GM23338 (cell line): ENCODE results near the gene ACOX3. TPM values are rescaled to one million over a fixed set of nuclear protein-coding genes. Genes with fewer than 3 reads are reported as not detected.

Source experiments
- ATAC-seq: fragments of 200-7000 bp; cut with Tn5 transposase; 3 replicates; pipeline ENCODE4 v1.9.1; 2020
- DNase-seq: peaks from one replicate; pipeline ENCODE4 v3.0.0-alpha.2; 2015; ENCODE audit warnings: low spot score
- H2AFZ ChIP-seq: fragments of 200-600 bp; sonication (generic); 2 replicates; pipeline ENCODE4 v1.8.0; 2016; ENCODE audit warnings: antibody characterized with exemption, mild to moderate bottlenecking, moderate library complexity
- H3F3A ChIP-seq: fragments of 200-600 bp; sonication (generic); replicated peaks from 2 replicates; pipeline ENCODE4 v1.8.0; 2017; ENCODE audit warnings: antibody characterized with exemption, mixed run types, low read depth
- H3K27ac ChIP-seq: fragments of 200-600 bp; sonication (generic); 2 replicates; pipeline ENCODE4 v1.6.1; 2016; ENCODE audit warnings: low read depth
- H3K27me3 ChIP-seq: fragments of 200-600 bp; sonication (generic); 2 replicates; pipeline ENCODE4 v1.8.0; 2016; ENCODE audit warnings: mild to moderate bottlenecking, mixed run types, moderate library complexity; ENCODE audit not compliant: insufficient read depth
- H3K36me3 ChIP-seq: fragments of 200-600 bp; sonication (generic); 2 replicates; pipeline ENCODE4 v1.8.0; 2016; ENCODE audit warnings: mild to moderate bottlenecking; ENCODE audit not compliant: insufficient read depth
- H3K4me1 ChIP-seq: fragments of 200-600 bp; sonication (generic); 2 replicates; pipeline ENCODE4 v1.8.0; 2016; ENCODE audit warnings: mild to moderate bottlenecking, moderate library complexity; ENCODE audit not compliant: insufficient read depth
- H3K4me2 ChIP-seq: fragments of 200-600 bp; sonication (generic); 2 replicates; pipeline ENCODE4 v1.7.1; 2017; ENCODE audit warnings: mixed run types
- H3K4me3 ChIP-seq: fragments of 200-600 bp; sonication (generic); 2 replicates; pipeline ENCODE4 v1.6.1; 2016; ENCODE audit warnings: mixed run types
- H3K79me2 ChIP-seq: fragments of 200-600 bp; sonication (generic); replicated peaks from 2 replicates; pipeline ENCODE4 v1.8.0; 2017; ENCODE audit warnings: mild to moderate bottlenecking; ENCODE audit not compliant: insufficient read depth
- H3K9me2 ChIP-seq: fragments of 200-600 bp; sonication (generic); 2 replicates; pipeline ENCODE4 v1.8.0; 2017; ENCODE audit not compliant: insufficient read depth
- H4K20me1 ChIP-seq: fragments of 200-600 bp; sonication (generic); replicated peaks from 2 replicates; pipeline ENCODE4 v1.8.0; 2017; ENCODE audit warnings: mild to moderate bottlenecking; ENCODE audit not compliant: insufficient read depth
- H3K27ac Mint-ChIP-seq: 2 replicates; pipeline ENCODE4 v1.8.0; 2020; ENCODE audit warnings: inconsistent platforms, mild to moderate bottlenecking, moderate library complexity, mixed read lengths
- H3K27me3 Mint-ChIP-seq: 3 replicates; pipeline ENCODE4 v1.8.0; 2022; ENCODE audit warnings: low read depth, mild to moderate bottlenecking, moderate library complexity, mixed read lengths, inconsistent platforms; ENCODE audit not compliant: insufficient read depth, poor library complexity
- H3K36me3 Mint-ChIP-seq: 3 replicates; pipeline ENCODE4 v1.8.0; 2021; ENCODE audit warnings: low read depth, mild to moderate bottlenecking, inconsistent platforms, moderate library complexity, mixed read lengths
- H3K4me1 Mint-ChIP-seq: 3 replicates; pipeline ENCODE4 v1.8.0; 2020; ENCODE audit warnings: mild to moderate bottlenecking, inconsistent platforms, mixed read lengths
- H3K4me3 Mint-ChIP-seq: 3 replicates; pipeline ENCODE4 v1.8.0; 2021; ENCODE audit warnings: moderate library complexity, mild to moderate bottlenecking, inconsistent platforms, mixed read lengths
- H3K9me3 Mint-ChIP-seq: 3 replicates; pipeline ENCODE4 v1.8.0; 2020; ENCODE audit warnings: moderate library complexity, mild to moderate bottlenecking, inconsistent platforms, mixed read lengths
- CREB1 ChIP-seq: fragments of 250-450 bp; sonication (Bioruptor Pico); IDR thresholded peaks from 2 replicates; pipeline ENCODE4 v1.5.0; 2020; ENCODE audit warnings: low read depth, mild to moderate bottlenecking, moderate library complexity
- CTCF ChIP-seq, 2 experiments: fragments of 200-600 bp in 1 of 2; sonication (generic) in 1 of 2; conservative IDR thresholded peaks; 2 replicates each; pipeline versions ENCODE4 v1.5.1 to v1.6.1; 2016 to 2017; ENCODE audit warnings: antibody characterized with exemption in 2 of 2, low read depth in 2 of 2, mild to moderate bottlenecking in 2 of 2, moderate library complexity in 1 of 2
- ETS1 ChIP-seq: IDR thresholded peaks from 2 replicates; pipeline ENCODE4 v1.6.1; 2016; ENCODE audit warnings: antibody characterized with exemption
- EZH2 ChIP-seq: fragments of 200-600 bp; sonication (generic); IDR thresholded peaks from one replicate; pipeline ENCODE4 v1.8.0; 2017; ENCODE audit warnings: antibody characterized with exemption, mild to moderate bottlenecking, low read depth; ENCODE audit not compliant: unreplicated experiment
- EZH2phosphoT487 ChIP-seq: fragments of 200-600 bp; sonication (generic); IDR thresholded peaks from one replicate; pipeline ENCODE4 v1.8.1; 2018; ENCODE audit warnings: antibody characterized with exemption; ENCODE audit not compliant: unreplicated experiment
- JUNB ChIP-seq: IDR thresholded peaks from one replicate; pipeline ENCODE4 v1.6.1; 2016; ENCODE audit warnings: antibody characterized with exemption; ENCODE audit not compliant: unreplicated experiment
- NANOG ChIP-seq: IDR thresholded peaks from 2 replicates; pipeline ENCODE4 v1.6.1; 2016; ENCODE audit warnings: antibody characterized with exemption, borderline replicate concordance
- POLR2AphosphoS5 ChIP-seq: IDR thresholded peaks from 2 replicates; pipeline ENCODE4 v1.6.1; 2016; ENCODE audit warnings: antibody characterized with exemption, low read depth
- STAT1 ChIP-seq: IDR thresholded peaks from one replicate; pipeline ENCODE4 v1.6.1; 2016; ENCODE audit warnings: antibody characterized with exemption; ENCODE audit not compliant: unreplicated experiment
- ZNF114 ChIP-seq: fragments of 250-450 bp; sonication (Bioruptor Pico); IDR thresholded peaks from 2 replicates; pipeline ENCODE4 v1.5.0; 2020; ENCODE audit warnings: mild to moderate bottlenecking, moderate library complexity
- ZNF331 ChIP-seq: fragments of 250-450 bp; sonication (Bioruptor Pico); IDR thresholded peaks from 2 replicates; pipeline ENCODE4 v1.5.0; 2020; ENCODE audit warnings: low read depth, mild to moderate bottlenecking, moderate library complexity
- polyA plus RNA-seq: library from polyadenylated mRNA; unstranded; fragments of >200 nt; fragmentation: Nextera tagmentation; extraction: Ambion mirVana; gene quantifications from 2 replicates; pipeline ENCODE4 v1.2.1, GENCODE V29; 2016
- total RNA-seq: library from RNA; depleted of rRNA; stranded (reverse); fragments of >200 nt; shearing (Covaris generic); gene quantifications from 2 replicates; pipeline ENCODE4 v1.2.3, GENCODE V29; 2014
- TF ChIP-seq, protein P1 (sequence below): IDR thresholded peaks from one replicate; pipeline ENCODE4 v1.6.1; 2018; ENCODE audit warnings: antibody characterized with exemption; ENCODE audit not compliant: unreplicated experiment
- TF ChIP-seq, protein P2 (sequence below): fragments of 250-450 bp; sonication (Bioruptor Pico); IDR thresholded peaks from 2 replicates; pipeline ENCODE4 v1.5.0; 2020; ENCODE audit warnings: mild to moderate bottlenecking, moderate library complexity

Gene ACOX3
- total and polyA plus RNA-seq, 2 experiments from 2014 or later = 6.4 to 17.2 TPM

GRCh38 chr4:8391972-8392371 is 48.6 kb downstream of the ACOX3 start:
- Histone ChIP-seq H2AFZ (no peak overlapping the region), H3K4me2 (no peak overlapping the region), H3K27me3 (no peaks in the 10 kb centered on the region), H3K9me2 (no peaks in the 10 kb centered on the region), H3K27ac (no peak overlapping the region), H3K79me2 (no peaks in the 10 kb centered on the region), H3K36me3 (no peaks in the 10 kb centered on the region), H4K20me1 (no peaks in the 10 kb centered on the region; the same call in 1 of the 2 replicates), H3K4me3 (no peak overlapping the region), H3F3A (no peaks in the 10 kb centered on the region), H3K4me1 (peaks cover under 1% of the 10 kb centered on the region)
- no peak overlapping the region for H3K4me3 Mint-ChIP-seq
- no peaks in the 10 kb centered on the region for H3K9me3 Mint-ChIP-seq
- H3K27ac Mint-ChIP-seq = 0 out of 2 replicates have a peak overlapping the region, but pooled peaks have one; percentile 49
- TF ChIP-seq NANOG (no peak), EZH2phosphoT487 (no peak), EZH2 (no peak), ZNF114 (no peak), STAT1 (no peak), POLR2AphosphoS5 (no peak), ETS1 (no peak), ZNF331 (CRISPR knock-in tag) (no peak), CTCF (conservative IDR thresholded peaks at IDR 0.05; ENCODE audit: low read depth in 2 of 2) (no peak), CREB1 (CRISPR knock-in tag) (no peak), JUNB (no peak)
- TF ChIP-seq, protein P1, sequence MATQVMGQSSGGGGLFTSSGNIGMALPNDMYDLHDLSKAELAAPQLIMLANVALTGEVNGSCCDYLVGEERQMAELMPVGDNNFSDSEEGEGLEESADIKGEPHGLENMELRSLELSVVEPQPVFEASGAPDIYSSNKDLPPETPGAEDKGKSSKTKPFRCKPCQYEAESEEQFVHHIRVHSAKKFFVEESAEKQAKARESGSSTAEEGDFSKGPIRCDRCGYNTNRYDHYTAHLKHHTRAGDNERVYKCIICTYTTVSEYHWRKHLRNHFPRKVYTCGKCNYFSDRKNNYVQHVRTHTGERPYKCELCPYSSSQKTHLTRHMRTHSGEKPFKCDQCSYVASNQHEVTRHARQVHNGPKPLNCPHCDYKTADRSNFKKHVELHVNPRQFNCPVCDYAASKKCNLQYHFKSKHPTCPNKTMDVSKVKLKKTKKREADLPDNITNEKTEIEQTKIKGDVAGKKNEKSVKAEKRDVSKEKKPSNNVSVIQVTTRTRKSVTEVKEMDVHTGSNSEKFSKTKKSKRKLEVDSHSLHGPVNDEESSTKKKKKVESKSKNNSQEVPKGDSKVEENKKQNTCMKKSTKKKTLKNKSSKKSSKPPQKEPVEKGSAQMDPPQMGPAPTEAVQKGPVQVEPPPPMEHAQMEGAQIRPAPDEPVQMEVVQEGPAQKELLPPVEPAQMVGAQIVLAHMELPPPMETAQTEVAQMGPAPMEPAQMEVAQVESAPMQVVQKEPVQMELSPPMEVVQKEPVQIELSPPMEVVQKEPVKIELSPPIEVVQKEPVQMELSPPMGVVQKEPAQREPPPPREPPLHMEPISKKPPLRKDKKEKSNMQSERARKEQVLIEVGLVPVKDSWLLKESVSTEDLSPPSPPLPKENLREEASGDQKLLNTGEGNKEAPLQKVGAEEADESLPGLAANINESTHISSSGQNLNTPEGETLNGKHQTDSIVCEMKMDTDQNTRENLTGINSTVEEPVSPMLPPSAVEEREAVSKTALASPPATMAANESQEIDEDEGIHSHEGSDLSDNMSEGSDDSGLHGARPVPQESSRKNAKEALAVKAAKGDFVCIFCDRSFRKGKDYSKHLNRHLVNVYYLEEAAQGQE = no peak
- TF ChIP-seq, protein P2, sequence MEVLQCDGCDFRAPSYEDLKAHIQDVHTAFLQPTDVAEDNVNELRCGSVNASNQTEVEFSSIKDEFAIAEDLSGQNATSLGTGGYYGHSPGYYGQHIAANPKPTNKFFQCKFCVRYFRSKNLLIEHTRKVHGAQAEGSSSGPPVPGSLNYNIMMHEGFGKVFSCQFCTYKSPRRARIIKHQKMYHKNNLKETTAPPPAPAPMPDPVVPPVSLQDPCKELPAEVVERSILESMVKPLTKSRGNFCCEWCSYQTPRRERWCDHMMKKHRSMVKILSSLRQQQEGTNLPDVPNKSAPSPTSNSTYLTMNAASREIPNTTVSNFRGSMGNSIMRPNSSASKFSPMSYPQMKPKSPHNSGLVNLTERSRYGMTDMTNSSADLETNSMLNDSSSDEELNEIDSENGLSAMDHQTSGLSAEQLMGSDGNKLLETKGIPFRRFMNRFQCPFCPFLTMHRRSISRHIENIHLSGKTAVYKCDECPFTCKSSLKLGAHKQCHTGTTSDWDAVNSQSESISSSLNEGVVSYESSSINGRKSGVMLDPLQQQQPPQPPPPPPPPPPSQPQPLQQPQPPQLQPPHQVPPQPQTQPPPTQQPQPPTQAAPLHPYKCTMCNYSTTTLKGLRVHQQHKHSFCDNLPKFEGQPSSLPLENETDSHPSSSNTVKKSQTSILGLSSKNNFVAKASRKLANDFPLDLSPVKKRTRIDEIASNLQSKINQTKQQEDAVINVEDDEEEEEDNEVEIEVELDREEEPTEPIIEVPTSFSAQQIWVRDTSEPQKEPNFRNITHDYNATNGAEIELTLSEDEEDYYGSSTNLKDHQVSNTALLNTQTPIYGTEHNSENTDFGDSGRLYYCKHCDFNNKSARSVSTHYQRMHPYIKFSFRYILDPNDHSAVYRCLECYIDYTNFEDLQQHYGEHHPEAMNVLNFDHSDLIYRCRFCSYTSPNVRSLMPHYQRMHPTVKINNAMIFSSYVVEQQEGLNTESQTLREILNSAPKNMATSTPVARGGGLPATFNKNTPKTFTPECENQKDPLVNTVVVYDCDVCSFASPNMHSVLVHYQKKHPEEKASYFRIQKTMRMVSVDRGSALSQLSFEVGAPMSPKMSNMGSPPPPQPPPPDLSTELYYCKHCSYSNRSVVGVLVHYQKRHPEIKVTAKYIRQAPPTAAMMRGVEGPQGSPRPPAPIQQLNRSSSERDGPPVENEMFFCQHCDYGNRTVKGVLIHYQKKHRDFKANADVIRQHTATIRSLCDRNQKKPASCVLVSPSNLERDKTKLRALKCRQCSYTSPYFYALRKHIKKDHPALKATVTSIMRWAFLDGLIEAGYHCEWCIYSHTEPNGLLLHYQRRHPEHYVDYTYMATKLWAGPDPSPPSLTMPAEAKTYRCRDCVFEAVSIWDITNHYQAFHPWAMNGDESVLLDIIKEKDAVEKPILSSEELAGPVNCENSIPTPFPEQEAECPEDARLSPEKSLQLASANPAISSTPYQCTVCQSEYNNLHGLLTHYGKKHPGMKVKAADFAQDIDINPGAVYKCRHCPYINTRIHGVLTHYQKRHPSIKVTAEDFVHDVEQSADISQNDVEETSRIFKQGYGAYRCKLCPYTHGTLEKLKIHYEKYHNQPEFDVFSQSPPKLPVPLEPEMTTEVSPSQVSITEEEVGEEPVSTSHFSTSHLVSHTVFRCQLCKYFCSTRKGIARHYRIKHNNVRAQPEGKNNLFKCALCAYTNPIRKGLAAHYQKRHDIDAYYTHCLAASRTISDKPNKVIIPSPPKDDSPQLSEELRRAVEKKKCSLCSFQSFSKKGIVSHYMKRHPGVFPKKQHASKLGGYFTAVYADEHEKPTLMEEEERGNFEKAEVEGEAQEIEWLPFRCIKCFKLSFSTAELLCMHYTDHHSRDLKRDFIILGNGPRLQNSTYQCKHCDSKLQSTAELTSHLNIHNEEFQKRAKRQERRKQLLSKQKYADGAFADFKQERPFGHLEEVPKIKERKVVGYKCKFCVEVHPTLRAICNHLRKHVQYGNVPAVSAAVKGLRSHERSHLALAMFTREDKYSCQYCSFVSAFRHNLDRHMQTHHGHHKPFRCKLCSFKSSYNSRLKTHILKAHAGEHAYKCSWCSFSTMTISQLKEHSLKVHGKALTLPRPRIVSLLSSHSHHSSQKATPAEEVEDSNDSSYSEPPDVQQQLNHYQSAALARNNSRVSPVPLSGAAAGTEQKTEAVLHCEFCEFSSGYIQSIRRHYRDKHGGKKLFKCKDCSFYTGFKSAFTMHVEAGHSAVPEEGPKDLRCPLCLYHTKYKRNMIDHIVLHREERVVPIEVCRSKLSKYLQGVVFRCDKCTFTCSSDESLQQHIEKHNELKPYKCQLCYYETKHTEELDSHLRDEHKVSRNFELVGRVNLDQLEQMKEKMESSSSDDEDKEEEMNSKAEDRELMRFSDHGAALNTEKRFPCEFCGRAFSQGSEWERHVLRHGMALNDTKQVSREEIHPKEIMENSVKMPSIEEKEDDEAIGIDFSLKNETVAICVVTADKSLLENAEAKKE (CRISPR knock-in tag) = no peak
- peaks cover 9% of the 10 kb centered on the region for H3K27me3 Mint-ChIP-seq
- no peak for DNase-seq
- H3K4me1 Mint-ChIP-seq = peaks cover 18% of the 10 kb centered on the region
- no peaks in the 10 kb centered on the region for H3K36me3 Mint-ChIP-seq
- ATAC-seq = no peak
